Liver (tissue), 9 donors: Measurements from ENCODE around the gene CARD11. TPM values are rescaled to one million over a fixed set of nuclear protein-coding genes. Genes with fewer than 3 reads are reported as not detected.

Source experiments
- DNase-seq: peaks from one replicate; pipeline ENCODE4 v3.0.0-alpha.2; 2017; ENCODE audit warnings: low spot score
- H3K27ac ChIP-seq, 2 donors: one replicate each; pipeline ENCODE4 v1.7.0; 2013; ENCODE audit warnings: inconsistent platforms in 2 of 2, low read length in 2 of 2, control low read depth in 1 of 2, low read depth in 1 of 2, mild to moderate bottlenecking in 1 of 2
- H3K27me3 ChIP-seq, 4 donors: one replicate each; pipeline versions ENCODE4 v1.6.1 to v1.7.0; 2013; ENCODE audit warnings: low read length in 3 of 4, inconsistent platforms in 1 of 4, mild to moderate bottlenecking in 1 of 4, moderate library complexity in 1 of 4; ENCODE audit not compliant: control insufficient read depth in 4 of 4, insufficient read depth in 4 of 4
- H3K36me3 ChIP-seq, 4 donors: one replicate each; pipeline versions ENCODE4 v1.6.1 to v1.7.0; 2013; ENCODE audit warnings: low read length in 3 of 4, mild to moderate bottlenecking in 3 of 4, low read depth in 1 of 4, moderate library complexity in 1 of 4; ENCODE audit not compliant: control insufficient read depth in 4 of 4, insufficient read depth in 3 of 4
- H3K4me1 ChIP-seq, 4 donors: one replicate each; pipeline versions ENCODE4 v1.6.1 to v1.7.0; 2013; ENCODE audit warnings: low read length in 3 of 4, mild to moderate bottlenecking in 3 of 4, moderate library complexity in 1 of 4; ENCODE audit not compliant: control insufficient read depth in 4 of 4, insufficient read depth in 4 of 4
- H3K4me3 ChIP-seq, 3 donors: one replicate each; pipeline versions ENCODE4 v1.6.1 to v1.7.0; 2013; ENCODE audit warnings: low read length in 3 of 3, control low read depth in 1 of 3, low read depth in 1 of 3, mild to moderate bottlenecking in 1 of 3
- H3K9ac ChIP-seq, 2 donors: one replicate each; pipeline ENCODE4 v1.7.0; 2013; ENCODE audit warnings: low read length in 2 of 2, mild to moderate bottlenecking in 2 of 2, moderate library complexity in 2 of 2, control low read depth in 1 of 2, low read depth in 1 of 2
- H3K9me3 ChIP-seq, 4 donors: one replicate each; pipeline versions ENCODE4 v1.6.1 to v1.7.0; 2013; ENCODE audit warnings: low read length in 3 of 4; ENCODE audit not compliant: control insufficient read depth in 4 of 4
- CTCF ChIP-seq: fragments of 150-350 bp; IDR thresholded peaks from 2 replicates; pipeline ENCODE4 v1.5.1; 2017; ENCODE audit warnings: improper control_type of control experiment, low read depth, low read length; ENCODE audit not compliant: missing input control
- EGR1 ChIP-seq, 2 donors: IDR thresholded peaks; 2 replicates each; pipeline ENCODE4 v1.6.1; 2016 to 2018; ENCODE audit warnings: antibody characterized with exemption in 2 of 2, low read depth in 2 of 2
- FOXA1 ChIP-seq: IDR thresholded peaks from 2 replicates; pipeline ENCODE4 v1.6.1; 2016; ENCODE audit warnings: antibody characterized with exemption
- FOXA2 ChIP-seq: IDR thresholded peaks from 2 replicates; pipeline ENCODE4 v1.6.1; 2016; ENCODE audit warnings: antibody characterized with exemption
- GABPA ChIP-seq, 2 donors: IDR thresholded peaks in 1 of 2; conservative IDR thresholded peaks in 1 of 2; 2 replicates each; pipeline ENCODE4 v1.6.1; 2016; ENCODE audit warnings: antibody characterized with exemption in 2 of 2, mild to moderate bottlenecking in 1 of 2, moderate library complexity in 1 of 2
- HNF4A ChIP-seq, 2 donors: conservative IDR thresholded peaks; 2 replicates each; pipeline ENCODE4 v1.6.1; 2016; ENCODE audit warnings: antibody characterized with exemption in 2 of 2, mild to moderate bottlenecking in 2 of 2
- HNF4G ChIP-seq: IDR thresholded peaks from 2 replicates; pipeline ENCODE4 v1.6.1; 2016; ENCODE audit warnings: antibody characterized with exemption
- JUND ChIP-seq, 2 donors: IDR thresholded peaks; 2 replicates each; pipeline ENCODE4 v1.6.1; 2016; ENCODE audit warnings: antibody characterized with exemption in 2 of 2
- NR2F2 ChIP-seq: IDR thresholded peaks from 2 replicates; pipeline ENCODE4 v1.6.1; 2016; ENCODE audit warnings: antibody characterized with exemption
- RAD21 ChIP-seq, 2 donors: IDR thresholded peaks; 2 replicates each; pipeline ENCODE4 v1.6.1; 2016; ENCODE audit warnings: antibody characterized with exemption in 2 of 2, mild to moderate bottlenecking in 2 of 2
- REST ChIP-seq: IDR thresholded peaks from 2 replicates; pipeline ENCODE4 v1.6.1; 2016; ENCODE audit warnings: antibody characterized with exemption, mild to moderate bottlenecking
- RXRA ChIP-seq, 2 donors: IDR thresholded peaks; 2 replicates each; pipeline ENCODE4 v1.6.1; 2017 to 2018; ENCODE audit warnings: antibody characterized with exemption in 2 of 2, mild to moderate bottlenecking in 1 of 2
- SP1 ChIP-seq: IDR thresholded peaks from 2 replicates; pipeline ENCODE4 v1.6.1; 2018; ENCODE audit warnings: antibody characterized with exemption, mild to moderate bottlenecking
- TAF1 ChIP-seq: conservative IDR thresholded peaks from 2 replicates; pipeline ENCODE4 v1.6.1; 2016; ENCODE audit warnings: antibody characterized with exemption, mild to moderate bottlenecking
- YY1 ChIP-seq: IDR thresholded peaks from 2 replicates; pipeline ENCODE4 v1.6.1; 2016; ENCODE audit warnings: antibody characterized with exemption, mild to moderate bottlenecking
- ZBTB33 ChIP-seq: IDR thresholded peaks from 2 replicates; pipeline ENCODE4 v1.6.1; 2016; ENCODE audit warnings: antibody characterized with exemption
- WGBS: extraction: QIAGEN DNeasy Blood & Tissue Kit; methylation state at CpG from one replicate; pipeline ENCODE4 v1.1.7; 2013; 5-methylcytosine and 5-hydroxymethylcytosine counted together
- polyA plus RNA-seq, 2 donors: library from polyadenylated mRNA; stranded (reverse) in 1 of 2; unstranded in 1 of 2; fragments of 200-250 nt in 1 of 2; fragments of >200 nt in 1 of 2; fragmentation: Nextera tagmentation in 1 of 2; extraction: Ambion mirVana in 1 of 2; gene quantifications; one replicate each; pipeline versions ENCODE4 v1.2.1 to v1.2.3, GENCODE V29; 2013 to 2015
- total RNA-seq, 2 donors: library from RNA; depleted of rRNA; stranded (reverse); fragments of >200 nt; gene quantifications; one replicate each; pipeline ENCODE4 v1.2.3, GENCODE V29; 2014
- TF ChIP-seq, protein P1 (sequence below): IDR thresholded peaks from 2 replicates; pipeline ENCODE4 v1.6.1; 2016; ENCODE audit warnings: antibody characterized with exemption
- TF ChIP-seq, protein P2 (sequence below): IDR thresholded peaks from 2 replicates; pipeline ENCODE4 v1.6.1; 2016; ENCODE audit warnings: antibody characterized with exemption
- donor health status: healthy.
- donor health status: healthy.
- donor health status: healthy.
- donor health status: healthy.
- donor health status: healthy.

CARD11 gene
- total and polyA plus RNA-seq, 4 donors = 0.42 to 1.3 (median 0.83) TPM

DNA sequence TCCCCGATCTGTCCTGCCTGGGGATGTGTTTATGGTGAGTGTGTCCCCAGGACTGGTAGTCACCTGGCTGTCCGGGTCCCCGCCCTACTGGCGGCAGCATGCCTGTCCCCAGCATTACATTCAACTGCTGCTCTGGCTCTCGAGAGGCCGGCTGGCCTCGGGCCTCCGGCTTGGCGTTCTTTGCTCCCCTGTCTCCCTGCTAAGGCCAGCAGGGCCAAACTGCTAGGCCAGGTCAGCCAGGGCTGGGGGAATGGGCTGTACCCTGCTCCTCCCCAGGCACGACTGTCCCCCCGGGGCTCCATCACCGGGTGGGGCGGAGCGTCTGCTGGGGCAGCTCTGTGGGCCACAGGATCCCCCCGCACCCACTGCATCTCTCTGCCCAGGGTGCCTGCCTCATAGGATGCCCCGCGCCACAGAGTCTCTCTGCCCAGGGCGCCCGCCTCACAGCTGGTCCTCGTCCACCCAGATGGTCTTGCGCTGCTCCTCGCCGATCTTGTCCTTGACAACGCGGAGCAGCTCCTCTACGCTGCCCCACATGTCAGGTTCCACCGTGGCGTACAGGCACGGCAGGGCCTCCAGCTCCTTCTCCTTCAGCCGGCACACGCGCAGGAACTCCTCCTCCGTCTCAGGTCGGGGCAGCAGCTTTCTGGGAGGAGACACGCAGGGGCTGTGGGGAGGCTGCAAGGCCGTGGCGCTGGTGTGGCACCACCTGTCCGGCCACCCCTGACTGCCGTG lies 137.3 kb downstream of the CARD11 start:
- Histone ChIP-seq H3K4me3 (no peak overlapping the region), H3K4me1 (peaks cover 2 to 7% (median 5%) of the 10 kb centered on the region in 4 donors), H3K36me3 (no peaks in the 10 kb centered on the region), H3K9ac (no peak overlapping the region), H3K27ac (no peak overlapping the region), H3K9me3 (peaks cover 0 to 3% (median 1%) of the 10 kb centered on the region in 4 donors), H3K27me3 (no peaks in the 10 kb centered on the region)
- no peak for DNase-seq
- WGBS = 93% methylated on average over 39 of the region's 39 CpGs
- TF ChIP-seq FOXA1 (no peak), FOXA2 (no peak), RXRA (IDR thresholded peaks at IDR 0.05) (no peak), GABPA (IDR thresholded peaks at IDR 0.05 in 1 of 2, conservative IDR thresholded peaks at IDR 0.05 in 1 of 2) (no peak), YY1 (no peak), RAD21 (IDR thresholded peaks at IDR 0.05) (no peak), HNF4A (conservative IDR thresholded peaks at IDR 0.05) (no peak), JUND (IDR thresholded peaks at IDR 0.05) (no peak), HNF4G (no peak), EGR1 (IDR thresholded peaks at IDR 0.05; ENCODE audit: low read depth in 2 of 2) (no peak), NR2F2 (no peak), SP1 (no peak), TAF1 (no peak), REST (no peak), ZBTB33 (no peak), CTCF (no peak)
- TF ChIP-seq, protein P1, sequence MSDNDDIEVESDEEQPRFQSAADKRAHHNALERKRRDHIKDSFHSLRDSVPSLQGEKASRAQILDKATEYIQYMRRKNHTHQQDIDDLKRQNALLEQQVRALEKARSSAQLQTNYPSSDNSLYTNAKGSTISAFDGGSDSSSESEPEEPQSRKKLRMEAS = no peak
- TF ChIP-seq, protein P2, sequence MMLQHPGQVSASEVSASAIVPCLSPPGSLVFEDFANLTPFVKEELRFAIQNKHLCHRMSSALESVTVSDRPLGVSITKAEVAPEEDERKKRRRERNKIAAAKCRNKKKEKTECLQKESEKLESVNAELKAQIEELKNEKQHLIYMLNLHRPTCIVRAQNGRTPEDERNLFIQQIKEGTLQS = no peak
